Activated CD4-positive, alpha-beta T cell treated with anti-CD3 and anti-CD28 coated beads, Interleukin-2, amount 50 U/mL, for 24 hours (primary cell): ENCODE data around the gene NRARP.

Experiments
- DNase-seq, 2 donors: peaks; one replicate each; pipeline ENCODE4 v3.0.0-alpha.2; 2020; ENCODE audit warnings: low read depth in 1 of 2, low spot score in 1 of 2

NRARP gene

GRCh38 chr9:137311171-137311985, 9.3 kb upstream of the NRARP start:
- no peak for DNase-seq

- no peak for DNase-seq
Measured at GRCh38 chr9:137310189-137311052, 8.3 kb upstream of the NRARP start.

GRCh38 chr9:137309368-137310188, 7.5 kb upstream of the NRARP start:
- DNase-seq = no peak

- DNase-seq = no peak
Measured at GRCh38 chr9:137308057-137308619, 6.1 kb upstream of the NRARP start.

GRCh38 chr9:137307255-137308056, 5.4 kb upstream of the NRARP start:
- no peak for DNase-seq

- DNase-seq = no peak
Measured at GRCh38 chr9:137306850-137307254, 4.8 kb upstream of the NRARP start.

GRCh38 chr9:137306066-137306849, 4.2 kb upstream of the NRARP start:
- DNase-seq = no peak

GRCh38 chr9:137305798-137306065, 3.7 kb upstream of the NRARP start:
- no peak for DNase-seq

GRCh38 chr9:137305060-137305797, 3.2 kb upstream of the NRARP start:
- DNase-seq = no peak

- no peak for DNase-seq
Measured at GRCh38 chr9:137304383-137305059, 2.5 kb upstream of the NRARP start.

- DNase-seq = no peak
Measured at GRCh38 chr9:137303893-137304382, 1.9 kb upstream of the NRARP start.

- no peak for DNase-seq
Measured at GRCh38 chr9:137303151-137303892, 1.3 kb upstream of the NRARP start.

GRCh38 chr9:137302449-137303150, 529 bp upstream of the NRARP start:
- DNase-seq = no peak

- DNase-seq = no peak
Measured at GRCh38 chr9:137301081-137301947, 757 bp downstream of the NRARP start.

- DNase-seq = no peak
Measured at GRCh38 chr9:137300567-137301080, 1.4 kb downstream of the NRARP start.

GRCh38 chr9:137299938-137300337, 2.1 kb downstream of the NRARP start:
- DNase-seq = no peak
